Measurements from ENCODE around the gene ACAP1. TPM values are rescaled to one million over a fixed set of nuclear protein-coding genes. Genes with fewer than 3 reads are reported as not detected.
"Not testable (repeated sequence)": the region's sequence is repeated elsewhere in the genome, so short reads cannot be mapped to it uniquely, and the experiment has no call there.

ACAP1 gene
- total and polyA plus RNA-seq, 3 donors from 2014 or later = 12.6 to 140 (median 95.2) TPM

DNA sequence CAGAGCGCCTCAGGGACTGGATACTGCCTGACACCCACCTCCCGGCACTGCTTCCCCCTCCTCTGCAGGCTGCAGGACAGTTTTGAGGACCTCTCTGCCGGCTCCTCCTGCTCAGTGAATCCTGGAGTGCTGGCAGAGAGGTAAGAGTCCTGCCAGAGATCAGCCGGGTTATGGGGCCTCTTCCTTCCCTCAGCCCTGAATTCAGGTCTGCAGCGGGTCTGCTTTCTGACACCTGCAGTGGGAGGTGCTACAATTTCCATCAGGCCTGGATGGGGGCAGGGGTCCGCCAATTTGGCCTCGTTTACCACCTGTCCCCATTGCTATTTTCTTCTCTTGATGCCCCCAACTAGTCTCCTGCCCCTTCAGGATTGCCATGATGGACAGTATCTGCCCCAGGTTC, 4.2 kb upstream of the ACAP1 start:
- H3K4me1 ChIP-seq = peaks cover 14% of the 10 kb centered on the region
- no peak for TF ChIP-seq POLR2A (IDR thresholded peaks at IDR 0.05)
- TF ChIP-seq, protein P1, sequence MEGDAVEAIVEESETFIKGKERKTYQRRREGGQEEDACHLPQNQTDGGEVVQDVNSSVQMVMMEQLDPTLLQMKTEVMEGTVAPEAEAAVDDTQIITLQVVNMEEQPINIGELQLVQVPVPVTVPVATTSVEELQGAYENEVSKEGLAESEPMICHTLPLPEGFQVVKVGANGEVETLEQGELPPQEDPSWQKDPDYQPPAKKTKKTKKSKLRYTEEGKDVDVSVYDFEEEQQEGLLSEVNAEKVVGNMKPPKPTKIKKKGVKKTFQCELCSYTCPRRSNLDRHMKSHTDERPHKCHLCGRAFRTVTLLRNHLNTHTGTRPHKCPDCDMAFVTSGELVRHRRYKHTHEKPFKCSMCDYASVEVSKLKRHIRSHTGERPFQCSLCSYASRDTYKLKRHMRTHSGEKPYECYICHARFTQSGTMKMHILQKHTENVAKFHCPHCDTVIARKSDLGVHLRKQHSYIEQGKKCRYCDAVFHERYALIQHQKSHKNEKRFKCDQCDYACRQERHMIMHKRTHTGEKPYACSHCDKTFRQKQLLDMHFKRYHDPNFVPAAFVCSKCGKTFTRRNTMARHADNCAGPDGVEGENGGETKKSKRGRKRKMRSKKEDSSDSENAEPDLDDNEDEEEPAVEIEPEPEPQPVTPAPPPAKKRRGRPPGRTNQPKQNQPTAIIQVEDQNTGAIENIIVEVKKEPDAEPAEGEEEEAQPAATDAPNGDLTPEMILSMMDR (IDR thresholded peaks at IDR 0.05) = no peak
- H3K27ac ChIP-seq = peak overlapping the region in 1 of 2 donors; percentile 53
- WGBS, 2 donors = 57 to 61% methylated on average over 7 of the region's 7 CpGs
- no peaks in the 10 kb centered on the region for H3K9me3 ChIP-seq
- DNase-seq = no peak
- H3K27me3 ChIP-seq = no peaks in the 10 kb centered on the region
- H3K36me3 ChIP-seq (ENCODE audit: low read depth, missing control alignments) = no peaks in the 10 kb centered on the region
- intact Hi-C loops (cut with DNase I; ENCODE audit: low total_unique reads) = no loop called here
- H3K4me3 ChIP-seq = no peak overlapping the region

GRCh38 chr17:7332600-7333069, 3.7 kb upstream of the ACAP1 start:
- H3K27me3 ChIP-seq; H3K4me3 ChIP-seq; intact Hi-C loops (cut with DNase I; ENCODE audit: low total_unique reads); H3K9me3 ChIP-seq; H3K36me3 ChIP-seq (ENCODE audit: low read depth, missing control alignments): not testable (repeated sequence)
- Histone ChIP-seq H3K27ac (peak overlapping the region in 1 of 2 donors; percentile 53), H3K4me1 (peaks cover 14% of the 10 kb centered on the region)
- WGBS, 2 donors = 25 to 44% methylated on average over 13 to 14 of the region's 14 CpGs
- peak; percentile 43 for DNase-seq

- H3K27ac ChIP-seq = no peak overlapping the region
- no peak for TF ChIP-seq POLR2A (IDR thresholded peaks at IDR 0.05)
- TF ChIP-seq, protein P1 (IDR thresholded peaks at IDR 0.05) = no peak
- no peaks in the 10 kb centered on the region for H3K9me3 ChIP-seq
- no peaks in the 10 kb centered on the region for H3K36me3 ChIP-seq (ENCODE audit: low read depth, missing control alignments)
- H3K4me1 ChIP-seq = peaks cover 5% of the 10 kb centered on the region
- no peak overlapping the region for H3K4me3 ChIP-seq
- intact Hi-C loops (cut with DNase I; ENCODE audit: low total_unique reads) = no loop called here
- WGBS, 2 donors = 84 to 89% methylated on average over 3 of the region's 3 CpGs
- H3K27me3 ChIP-seq = no peaks in the 10 kb centered on the region
- no peak for DNase-seq
Observed at GRCh38 chr17:7334938-7335538, 1.3 kb upstream of the ACAP1 start.

DNA sequence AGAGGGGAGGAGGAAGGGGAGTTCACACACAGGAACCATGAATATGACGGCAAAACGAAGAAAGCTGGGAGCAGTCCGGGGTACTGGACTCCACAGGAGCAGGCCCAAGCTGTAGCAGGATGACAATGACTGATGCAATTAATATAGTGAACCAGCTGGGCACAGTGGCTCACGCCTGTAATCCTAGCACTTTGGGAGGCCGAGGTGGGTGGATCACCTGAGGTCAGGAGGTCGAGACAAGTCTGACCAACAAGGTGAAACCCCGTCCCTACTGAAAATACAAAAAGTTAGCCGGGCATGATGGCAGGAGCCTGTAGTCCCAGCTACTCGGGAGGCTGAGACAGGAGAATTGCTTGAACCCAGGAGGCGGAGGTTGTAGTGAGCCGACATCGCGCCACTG, 564 bp upstream of the ACAP1 start:
- H3K27me3 ChIP-seq; H3K9me3 ChIP-seq; H3K4me3 ChIP-seq; H3K36me3 ChIP-seq (ENCODE audit: low read depth, missing control alignments); intact Hi-C loops (cut with DNase I; ENCODE audit: low total_unique reads); DNase-seq; H3K27ac ChIP-seq; H3K4me1 ChIP-seq: not testable (repeated sequence)
- WGBS, 2 donors = 78 to 85% methylated on average over 13 of the region's 13 CpGs

- H3K4me1 ChIP-seq; H3K27ac ChIP-seq; H3K36me3 ChIP-seq (ENCODE audit: low read depth, missing control alignments); H3K27me3 ChIP-seq; H3K4me3 ChIP-seq; intact Hi-C loops (cut with DNase I; ENCODE audit: low total_unique reads); H3K9me3 ChIP-seq; DNase-seq: not testable (repeated sequence)
- WGBS, 2 donors = 72 to 79% methylated on average over 7 of the region's 7 CpGs
Observed at GRCh38 chr17:7337600-7337999, 1.3 kb downstream of the ACAP1 start.

GRCh38 chr17:7340179-7340578, 3.9 kb downstream of the ACAP1 start:
- no peaks in the 10 kb centered on the region for H3K9me3 ChIP-seq
- no peak overlapping the region for H3K4me3 ChIP-seq
- TF ChIP-seq, protein P1 (IDR thresholded peaks at IDR 0.05) = no peak
- no peak for TF ChIP-seq POLR2A (IDR thresholded peaks at IDR 0.05)
- H3K27me3 ChIP-seq = no peaks in the 10 kb centered on the region
- no peak overlapping the region for H3K27ac ChIP-seq
- 70 to 75% methylated on average over 2 of the region's 2 CpGs for WGBS, 2 donors
- H3K4me1 ChIP-seq = no peaks in the 10 kb centered on the region
- no peak for DNase-seq
- intact Hi-C loops (cut with DNase I; ENCODE audit: low total_unique reads) = no loop called here
- no peaks in the 10 kb centered on the region for H3K36me3 ChIP-seq (ENCODE audit: low read depth, missing control alignments)

Measured in testis (tissue), 3 donors.